Kidney epithelial cell (primary cell): ENCODE data around the gene DGKE. TPM values are rescaled to one million over a fixed set of nuclear protein-coding genes. Genes with fewer than 3 reads are reported as not detected.

ENCODE experiments used
- DNase-seq: peaks from one replicate; pipeline ENCODE4 v3.0.0-alpha.2; 2010; ENCODE audit warnings: low read depth
- H3K27me3 ChIP-seq: 2 replicates; pipeline ENCODE4 v1.6.0; 2011; ENCODE audit warnings: low read length; ENCODE audit not compliant: control insufficient read depth, insufficient read depth
- H3K36me3 ChIP-seq: 2 replicates; pipeline ENCODE4 v1.5.1; 2011; ENCODE audit warnings: low read length; ENCODE audit not compliant: control insufficient read depth, insufficient read depth
- H3K4me3 ChIP-seq: 2 replicates; pipeline ENCODE4 v1.5.1; 2011; ENCODE audit warnings: low read depth, mild to moderate bottlenecking, control low read depth, low read length
- total RNA-seq: library from RNA; depleted of rRNA; stranded (reverse); fragments of >200 nt; gene quantifications from 2 replicates; pipeline ENCODE4 v1.2.3, GENCODE V29; 2015
- TF ChIP-seq, protein P1 (sequence below): IDR thresholded peaks from 2 replicates; pipeline ENCODE4 v1.5.1; 2011; ENCODE audit warnings: mild to moderate bottlenecking, moderate library complexity, low read length, control low read depth, inconsistent platforms; ENCODE audit not compliant: insufficient read depth, poor library complexity, severe bottlenecking

Gene DGKE
- total RNA-seq, 1 donor from 2014 or later: 7.0 TPM

- TF ChIP-seq, protein P1, sequence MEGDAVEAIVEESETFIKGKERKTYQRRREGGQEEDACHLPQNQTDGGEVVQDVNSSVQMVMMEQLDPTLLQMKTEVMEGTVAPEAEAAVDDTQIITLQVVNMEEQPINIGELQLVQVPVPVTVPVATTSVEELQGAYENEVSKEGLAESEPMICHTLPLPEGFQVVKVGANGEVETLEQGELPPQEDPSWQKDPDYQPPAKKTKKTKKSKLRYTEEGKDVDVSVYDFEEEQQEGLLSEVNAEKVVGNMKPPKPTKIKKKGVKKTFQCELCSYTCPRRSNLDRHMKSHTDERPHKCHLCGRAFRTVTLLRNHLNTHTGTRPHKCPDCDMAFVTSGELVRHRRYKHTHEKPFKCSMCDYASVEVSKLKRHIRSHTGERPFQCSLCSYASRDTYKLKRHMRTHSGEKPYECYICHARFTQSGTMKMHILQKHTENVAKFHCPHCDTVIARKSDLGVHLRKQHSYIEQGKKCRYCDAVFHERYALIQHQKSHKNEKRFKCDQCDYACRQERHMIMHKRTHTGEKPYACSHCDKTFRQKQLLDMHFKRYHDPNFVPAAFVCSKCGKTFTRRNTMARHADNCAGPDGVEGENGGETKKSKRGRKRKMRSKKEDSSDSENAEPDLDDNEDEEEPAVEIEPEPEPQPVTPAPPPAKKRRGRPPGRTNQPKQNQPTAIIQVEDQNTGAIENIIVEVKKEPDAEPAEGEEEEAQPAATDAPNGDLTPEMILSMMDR: no peak
- no peak for DNase-seq
- no peak overlapping the region for H3K4me3 ChIP-seq
- H3K27me3 ChIP-seq: peaks cover 4% of the 10 kb centered on the region
- H3K36me3 ChIP-seq: no peaks in the 10 kb centered on the region
Observed at GRCh38 chr17:56817066-56817465, 16.9 kb upstream of the DGKE start.

DNA sequence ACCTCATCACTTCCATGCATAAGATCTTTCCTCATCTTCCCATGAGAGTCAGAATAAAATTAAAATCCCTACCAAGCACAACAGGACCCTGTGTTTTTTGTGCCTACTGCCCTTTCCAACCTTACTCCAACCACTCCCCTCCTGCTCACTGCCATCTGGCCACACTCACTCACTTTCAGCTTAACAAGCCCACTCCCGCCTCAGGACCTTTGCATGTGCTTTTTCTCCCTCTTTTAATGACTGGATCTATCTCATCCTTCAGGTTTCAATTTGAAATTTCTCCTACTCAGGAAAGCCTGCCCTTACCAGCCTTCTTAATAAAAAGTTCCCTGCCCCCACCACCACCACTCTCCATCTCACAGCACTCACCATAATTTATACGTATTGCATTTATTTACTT, 14.9 kb upstream of the DGKE start:
- DNase-seq: no peak
- no peak overlapping the region for H3K4me3 ChIP-seq
- no peaks in the 10 kb centered on the region for H3K36me3 ChIP-seq
- TF ChIP-seq, protein P1: no peak
- H3K27me3 ChIP-seq: no peaks in the 10 kb centered on the region

- no peak for DNase-seq
- H3K36me3 ChIP-seq: no peaks in the 10 kb centered on the region
- no peaks in the 10 kb centered on the region for H3K27me3 ChIP-seq
- TF ChIP-seq, protein P1: peak; percentile 78
- no peak overlapping the region for H3K4me3 ChIP-seq
Observed at GRCh38 chr17:56819431-56820145, 14.4 kb upstream of the DGKE start.

DNA sequence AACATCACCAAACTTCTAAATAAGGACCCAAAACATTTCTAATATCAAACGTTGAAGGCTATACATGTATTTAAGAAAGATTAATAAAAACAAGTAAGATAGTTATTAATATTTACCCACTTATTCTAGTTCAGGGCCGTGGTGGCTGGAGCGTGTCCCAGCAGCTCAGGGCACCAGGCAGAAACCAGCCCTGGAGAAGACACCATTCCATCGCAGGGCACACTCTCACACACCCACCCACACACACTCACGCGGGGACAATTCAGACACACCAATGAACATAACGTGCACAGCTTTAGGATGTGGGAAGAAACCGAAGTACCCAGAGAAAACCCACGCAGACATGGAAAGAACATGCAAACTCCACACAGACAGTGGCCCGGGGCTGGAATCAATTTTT, 13.7 kb upstream of the DGKE start:
- TF ChIP-seq, protein P1: no peak
- H3K4me3 ChIP-seq: no peak overlapping the region
- H3K27me3 ChIP-seq: no peaks in the 10 kb centered on the region
- no peaks in the 10 kb centered on the region for H3K36me3 ChIP-seq
- DNase-seq: no peak

GRCh38 chr17:56821847-56822534, 12.0 kb upstream of the DGKE start:
- H3K27me3 ChIP-seq: no peaks in the 10 kb centered on the region
- DNase-seq: no peak
- no peaks in the 10 kb centered on the region for H3K36me3 ChIP-seq
- TF ChIP-seq, protein P1: no peak
- no peak overlapping the region for H3K4me3 ChIP-seq
